ENCODE results near the gene SFI1. TPM values are rescaled to one million over a fixed set of nuclear protein-coding genes. Genes with fewer than 3 reads are reported as not detected.

SFI1 gene
- total and polyA plus RNA-seq, 2 of the 4 experiments (the other 2 are of a cell fraction), result 9.9 to 12.0 TPM

DNA sequence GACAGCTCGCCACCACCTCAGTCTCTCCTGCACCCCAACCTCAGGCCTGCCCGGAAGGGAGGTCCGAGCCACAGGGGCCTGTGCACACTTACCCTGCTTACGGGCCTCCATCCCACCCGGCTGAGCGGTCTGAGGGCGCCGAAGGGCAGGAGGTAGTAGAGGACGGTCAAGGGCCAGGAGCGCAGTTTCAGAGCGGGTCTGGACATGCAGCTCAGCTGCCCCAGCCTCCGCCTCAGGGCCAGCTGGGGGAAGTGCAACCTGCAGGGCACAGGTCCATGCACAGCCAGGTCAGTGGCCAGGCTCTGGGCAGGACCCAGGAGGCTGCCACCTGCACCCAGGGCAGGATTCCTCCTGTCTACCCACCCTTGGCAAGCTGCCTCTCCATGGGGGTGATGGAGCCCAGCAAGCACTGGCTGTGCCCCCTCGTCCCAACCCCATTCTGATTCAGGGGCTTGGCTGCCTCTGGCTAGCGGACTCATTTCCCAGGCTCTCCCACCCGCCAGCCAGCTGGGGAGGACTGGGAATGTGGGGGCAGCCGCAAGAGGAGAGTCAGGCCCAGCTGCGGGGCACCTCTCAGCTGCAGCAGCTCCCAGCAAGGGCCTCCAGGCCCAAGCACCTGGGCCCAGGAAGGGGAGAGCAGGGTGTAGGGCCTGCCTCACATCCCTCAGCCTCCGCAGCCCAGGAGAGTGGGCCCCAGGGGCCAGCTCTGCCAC, 127.4 kb downstream of the SFI1 start:
- dilution Hi-C loops (cut with HindIII; ENCODE audit: low sequenced_read_pairs, unreplicated experiment), result no loop called here
- no peaks in the 10 kb centered on the region for H3K9me3 ChIP-seq (ENCODE audit: control insufficient read depth, insufficient read depth, low read length)
- H4K5ac ChIP-seq (ENCODE audit: low read depth, low read length), result no peak overlapping the region
- H4K8ac ChIP-seq (ENCODE audit: low read depth in 2 of 2, low read length in 2 of 2), result no peak overlapping the region
- no peak overlapping the region for H3K18ac ChIP-seq (ENCODE audit: low read depth, low read length)
- no peak overlapping the region for H3K56ac ChIP-seq (ENCODE audit: extremely low read depth, insufficient read depth, low read length)
- peaks cover 12% of the 10 kb centered on the region for H3K4me1 ChIP-seq (ENCODE audit: control insufficient read depth, insufficient read depth, low read length)
- H3K36me3 ChIP-seq (ENCODE audit: control insufficient read depth, insufficient read depth, low read length), result peaks cover 50% of the 10 kb centered on the region
- ATAC-seq (ENCODE audit: low read depth) (no peak), DNase-seq (no peak)
- no peak overlapping the region for H2BK20ac ChIP-seq (ENCODE audit: low read depth, low read length)
- H3K14ac ChIP-seq (replicated peaks; ENCODE audit: low read depth, low read length), result no peak overlapping the region
- no peak overlapping the region for H2AK5ac ChIP-seq (ENCODE audit: low read depth, low read length)
- H3K4me3 ChIP-seq (ENCODE audit: insufficient read depth, low read depth, low read length), result no peak overlapping the region
- peaks cover 33 to 90% of the 10 kb centered on the region in 2 experiments for H3K79me1 ChIP-seq (ENCODE audit: low read depth in 1 of 2, low read length in 2 of 2)
- WGBS, 2 experiments (ENCODE audit: extremely low coverage in 2 of 2, insufficient read length in 1 of 2), result 100% methylated on average over 1 of the region's 18 CpGs; no CpG with 5 or more reads in 1 of the 2 experiments
- no peak overlapping the region for H4K91ac ChIP-seq (ENCODE audit: insufficient read depth, low read depth, low read length)
- peak overlapping the region; percentile 62 for H2AK9ac ChIP-seq (replicated peaks; ENCODE audit: low read depth, low read length, poor library complexity)
- H2BK5ac ChIP-seq (ENCODE audit: low read depth, low read length, poor library complexity, severe bottlenecking), result no peak overlapping the region
- peaks cover 18% of the 10 kb centered on the region for H3K9me1 ChIP-seq (ENCODE audit: insufficient read depth, low read length)
- no peak overlapping the region for H3K27ac ChIP-seq (ENCODE audit: insufficient read depth, low read length)
- H3K27me3 ChIP-seq (ENCODE audit: control insufficient read depth, insufficient read depth, low read length), result no peaks in the 10 kb centered on the region
- in situ Hi-C loops (cut with MboI; ENCODE audit: low sequenced_read_pairs), result no loop called here
- no TSS peak for BruUV-seq (replicated peaks)
- intact Hi-C loops (cut with micrococcal nuclease), result no loop called here
- TF ChIP-seq CHD1 (IDR thresholded peaks at IDR 0.05; ENCODE audit: low read depth, low read length) (no peak), RCOR1 (IDR thresholded peaks at IDR 0.05; ENCODE audit: insufficient replicate concordance, low read length) (no peak), RAD21 (IDR thresholded peaks at IDR 0.05; ENCODE audit: low read length) (no peak)
- H2BK120ac ChIP-seq (ENCODE audit: low read depth, low read length), result no peak overlapping the region
- ChIA-PET POLR2A (ENCODE audit: unreplicated experiment) (interaction anchor here (1.2 kb wide), 1 partner anchor 11 kb away, joined by 3 read pairs; no protein-coding TSS in a partner anchor), CTCF (no interaction called here)
- no peak overlapping the region for H3K4ac ChIP-seq (ENCODE audit: low read depth, low read length)
- H2BK15ac ChIP-seq (ENCODE audit: low read depth, low read length), result no peak overlapping the region
- H4K20me1 ChIP-seq (ENCODE audit: insufficient read depth, low read length), result peaks cover 98% of the 10 kb centered on the region
- no peak overlapping the region for H3K23ac ChIP-seq (ENCODE audit: low read depth, low read length)
- H3K9ac ChIP-seq (ENCODE audit: low read depth, low read length), result no peak overlapping the region
- H3K4me2 ChIP-seq (ENCODE audit: low read depth, low read length), result no peak overlapping the region
- no peak overlapping the region for H2AFZ ChIP-seq (replicated peaks; ENCODE audit: low read length, poor library complexity)

Measured in IMR-90 (cell line).